DND-41 (cell line): ENCODE measurements around the gene CLIC5.

Source experiments
- ATAC-seq: fragments of 200-7000 bp; cut with Tn5 transposase; 3 replicates; pipeline ENCODE4 v1.9.1; 2021; ENCODE audit warnings: low read depth; ENCODE audit not compliant: insufficient read depth
- DNase-seq: peaks from one replicate; pipeline ENCODE4 v3.0.0-alpha.2; 2020
- H2AFZ ChIP-seq: 2 replicates; pipeline ENCODE4 v1.6.0; 2012; ENCODE audit warnings: low read depth, low read length
- H3K27ac ChIP-seq: 2 replicates; pipeline ENCODE4 v1.5.1; 2012; ENCODE audit warnings: low read length, inconsistent platforms
- H3K27me3 ChIP-seq: fragments of 200-600 bp; sonication (generic); 2 replicates; pipeline ENCODE4 v1.6.0; 2012; ENCODE audit warnings: low read length, mild to moderate bottlenecking, inconsistent platforms; ENCODE audit not compliant: insufficient read depth, poor library complexity
- H3K36me3 ChIP-seq: 2 replicates; pipeline ENCODE4 v1.5.1; 2012; ENCODE audit warnings: low read length, inconsistent platforms; ENCODE audit not compliant: insufficient read depth
- H3K4me1 ChIP-seq: 2 replicates; pipeline ENCODE4 v1.5.1; 2012; ENCODE audit warnings: mild to moderate bottlenecking, low read length; ENCODE audit not compliant: insufficient read depth
- H3K4me2 ChIP-seq: 2 replicates; pipeline ENCODE4 v1.6.0; 2012; ENCODE audit warnings: mild to moderate bottlenecking, moderate library complexity, low read length, inconsistent platforms; ENCODE audit not compliant: insufficient read depth
- H3K4me3 ChIP-seq, 2 experiments: fragments of 200-600 bp in 1 of 2; shearing (Covaris generic) in 1 of 2; 2 replicates each; pipeline ENCODE4 v1.5.1; 2012 to 2016; ENCODE audit warnings: inconsistent platforms in 2 of 2, low read length in 2 of 2, mild to moderate bottlenecking in 2 of 2, low read depth in 1 of 2, moderate library complexity in 1 of 2
- H3K79me2 ChIP-seq: 2 replicates; pipeline ENCODE4 v1.6.0; 2012; ENCODE audit warnings: low read length, inconsistent platforms; ENCODE audit not compliant: insufficient read depth
- H3K9ac ChIP-seq: 2 replicates; pipeline ENCODE4 v1.6.0; 2012; ENCODE audit warnings: low read depth, mild to moderate bottlenecking, inconsistent platforms, low read length, moderate library complexity
- H3K9me3 ChIP-seq: 2 replicates; pipeline ENCODE4 v1.5.1; 2012; ENCODE audit warnings: low read length, moderate library complexity, mild to moderate bottlenecking, inconsistent platforms; ENCODE audit not compliant: insufficient read depth, severe bottlenecking
- H4K20me1 ChIP-seq: 2 replicates; pipeline ENCODE4 v1.6.0; 2012; ENCODE audit warnings: low read length; ENCODE audit not compliant: insufficient read depth
- EZH2 ChIP-seq: IDR thresholded peaks from 3 replicates; pipeline ENCODE4 v1.6.1; 2012; ENCODE audit warnings: borderline replicate concordance, low read depth, mild to moderate bottlenecking, moderate library complexity, low read length, inconsistent platforms; ENCODE audit not compliant: severe bottlenecking
- TF ChIP-seq, protein P1 (sequence below): IDR thresholded peaks from 2 replicates; pipeline ENCODE4 v1.5.1; 2012; ENCODE audit warnings: borderline replicate concordance, low read length, moderate library complexity, mild to moderate bottlenecking; ENCODE audit not compliant: poor library complexity, severe bottlenecking; ENCODE audit errors: extremely low read depth

CLIC5 gene

DNA sequence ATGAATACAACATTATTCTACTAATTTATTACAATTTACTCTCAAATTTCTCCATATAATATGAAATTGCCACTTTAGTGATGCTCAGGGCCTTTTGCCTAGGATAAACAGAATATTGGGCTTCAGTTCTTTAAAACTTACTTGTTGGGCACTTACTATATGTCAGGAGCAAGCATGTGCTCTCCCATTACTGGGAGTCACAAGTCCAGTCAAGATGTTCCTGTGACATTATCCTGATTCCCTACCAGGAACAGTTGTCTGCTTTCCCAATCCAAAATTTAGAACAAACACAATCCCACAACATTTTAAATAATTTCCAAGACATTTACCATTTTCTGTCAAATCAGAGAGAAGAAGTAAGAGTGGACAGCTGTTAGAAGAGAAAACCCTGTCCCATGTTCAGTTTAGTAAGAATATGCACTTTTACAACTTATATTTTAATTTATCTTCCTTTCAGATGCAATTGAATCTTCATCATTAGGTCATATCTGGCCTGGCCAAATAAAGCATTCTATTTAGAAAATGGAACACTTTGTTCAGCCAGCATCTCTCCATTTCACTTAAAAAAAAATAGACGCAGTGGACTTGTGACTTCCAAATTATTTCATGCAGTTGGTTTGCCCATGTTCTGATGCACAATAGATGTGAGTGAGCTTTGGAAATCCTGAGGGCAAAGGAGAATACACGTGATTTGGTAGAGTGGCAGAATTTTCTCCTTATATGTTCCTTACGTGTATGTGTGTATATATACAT, 159.8 kb downstream of the CLIC5 start:
- no peaks in the 10 kb centered on the region for H4K20me1 ChIP-seq
- H3K9me3 ChIP-seq: no peaks in the 10 kb centered on the region
- no peaks in the 10 kb centered on the region for H3K27me3 ChIP-seq
- no peak for TF ChIP-seq EZH2
- TF ChIP-seq, protein P1, sequence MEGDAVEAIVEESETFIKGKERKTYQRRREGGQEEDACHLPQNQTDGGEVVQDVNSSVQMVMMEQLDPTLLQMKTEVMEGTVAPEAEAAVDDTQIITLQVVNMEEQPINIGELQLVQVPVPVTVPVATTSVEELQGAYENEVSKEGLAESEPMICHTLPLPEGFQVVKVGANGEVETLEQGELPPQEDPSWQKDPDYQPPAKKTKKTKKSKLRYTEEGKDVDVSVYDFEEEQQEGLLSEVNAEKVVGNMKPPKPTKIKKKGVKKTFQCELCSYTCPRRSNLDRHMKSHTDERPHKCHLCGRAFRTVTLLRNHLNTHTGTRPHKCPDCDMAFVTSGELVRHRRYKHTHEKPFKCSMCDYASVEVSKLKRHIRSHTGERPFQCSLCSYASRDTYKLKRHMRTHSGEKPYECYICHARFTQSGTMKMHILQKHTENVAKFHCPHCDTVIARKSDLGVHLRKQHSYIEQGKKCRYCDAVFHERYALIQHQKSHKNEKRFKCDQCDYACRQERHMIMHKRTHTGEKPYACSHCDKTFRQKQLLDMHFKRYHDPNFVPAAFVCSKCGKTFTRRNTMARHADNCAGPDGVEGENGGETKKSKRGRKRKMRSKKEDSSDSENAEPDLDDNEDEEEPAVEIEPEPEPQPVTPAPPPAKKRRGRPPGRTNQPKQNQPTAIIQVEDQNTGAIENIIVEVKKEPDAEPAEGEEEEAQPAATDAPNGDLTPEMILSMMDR: no peak
- ATAC-seq: no peak
- no peaks in the 10 kb centered on the region for H3K79me2 ChIP-seq
- H3K4me1 ChIP-seq: no peaks in the 10 kb centered on the region
- no peak for DNase-seq
- no peak overlapping the region for H3K4me3 ChIP-seq
- H2AFZ ChIP-seq: no peak overlapping the region
- H3K36me3 ChIP-seq: no peaks in the 10 kb centered on the region
- no peak overlapping the region for H3K4me2 ChIP-seq
- H3K27ac ChIP-seq: no peak overlapping the region
- no peak overlapping the region for H3K9ac ChIP-seq

DNA sequence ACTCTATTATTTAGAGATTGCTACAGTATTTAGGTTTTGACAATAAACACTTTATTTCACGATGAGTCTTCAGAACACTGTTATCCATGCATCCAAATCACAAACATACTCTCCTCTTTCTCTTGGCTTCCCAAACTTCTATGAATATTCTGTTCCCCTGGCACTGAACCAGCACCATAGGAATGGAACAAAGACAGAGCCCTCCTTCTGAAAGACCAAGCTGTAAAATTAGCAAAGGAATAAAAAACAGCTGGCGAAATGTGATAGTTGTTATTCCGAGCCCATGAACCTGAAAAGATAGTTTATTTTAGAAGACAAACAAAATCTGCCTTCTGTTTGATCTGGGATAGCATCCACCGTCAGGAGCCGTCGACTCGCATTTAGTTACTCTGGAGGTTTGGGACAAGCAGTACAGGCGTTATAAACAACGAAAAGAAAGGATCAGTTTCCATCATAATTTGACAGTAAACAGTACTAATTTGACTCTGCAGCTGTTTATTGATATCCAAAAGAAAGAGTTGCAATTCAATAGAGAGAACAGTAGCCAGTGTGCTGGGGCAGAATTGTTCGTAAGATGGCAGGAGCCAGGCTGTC, 161.4 kb downstream of the CLIC5 start:
- no peak overlapping the region for H3K4me3 ChIP-seq
- no peaks in the 10 kb centered on the region for H3K79me2 ChIP-seq
- no peak overlapping the region for H3K27ac ChIP-seq
- H3K9ac ChIP-seq: no peak overlapping the region
- no peaks in the 10 kb centered on the region for H3K4me1 ChIP-seq
- no peak for TF ChIP-seq EZH2
- TF ChIP-seq, protein P1: no peak
- no peaks in the 10 kb centered on the region for H4K20me1 ChIP-seq
- no peaks in the 10 kb centered on the region for H3K27me3 ChIP-seq
- DNase-seq (no peak), ATAC-seq (no peak)
- H3K36me3 ChIP-seq: no peaks in the 10 kb centered on the region
- H3K9me3 ChIP-seq: no peaks in the 10 kb centered on the region
- no peak overlapping the region for H2AFZ ChIP-seq
- no peak overlapping the region for H3K4me2 ChIP-seq

DNA sequence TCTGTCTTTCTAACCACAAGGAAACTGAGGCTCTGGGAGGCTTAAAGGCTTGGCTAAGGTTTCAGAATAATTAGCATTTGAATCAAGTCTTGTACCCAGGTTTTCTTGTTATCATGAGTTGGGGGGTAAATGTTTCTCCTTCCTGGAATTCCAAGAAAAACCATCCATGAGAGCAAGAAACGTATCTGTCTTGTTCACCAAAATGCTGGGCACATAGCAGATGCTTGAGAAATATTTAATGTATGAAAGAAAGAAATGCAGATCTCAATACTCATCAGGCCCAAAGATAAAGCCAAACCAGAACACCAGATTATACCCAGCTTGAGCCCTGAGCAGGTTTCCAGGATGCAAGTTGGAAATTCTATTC, 164.6 kb downstream of the CLIC5 start:
- TF ChIP-seq EZH2: no peak
- TF ChIP-seq, protein P1: no peak
- no peaks in the 10 kb centered on the region for H3K4me1 ChIP-seq
- H3K36me3 ChIP-seq: no peaks in the 10 kb centered on the region
- no peaks in the 10 kb centered on the region for H4K20me1 ChIP-seq
- no peaks in the 10 kb centered on the region for H3K27me3 ChIP-seq
- H3K4me2 ChIP-seq: no peak overlapping the region
- no peak overlapping the region for H2AFZ ChIP-seq
- no peak for DNase-seq
- H3K79me2 ChIP-seq: no peaks in the 10 kb centered on the region
- no peak overlapping the region for H3K27ac ChIP-seq
- H3K9ac ChIP-seq: no peak overlapping the region
- no peaks in the 10 kb centered on the region for H3K9me3 ChIP-seq
- ATAC-seq: no peak
- H3K4me3 ChIP-seq: no peak overlapping the region
